HG02885 (cell line): ENCODE data around the gene PCSK1.
"Not testable (repeated sequence)": the region's sequence is repeated elsewhere in the genome, so short reads cannot be mapped to it uniquely, and the experiment has no call there.

Source experiments
- ATAC-seq: cut with Tn5 transposase; IDR thresholded peaks from one replicate; pipeline ENCODE4 v1.9.1; 2021; ENCODE audit warnings: mild to moderate bottlenecking; ENCODE audit not compliant: unreplicated experiment, poor library complexity

The PCSK1 gene

DNA sequence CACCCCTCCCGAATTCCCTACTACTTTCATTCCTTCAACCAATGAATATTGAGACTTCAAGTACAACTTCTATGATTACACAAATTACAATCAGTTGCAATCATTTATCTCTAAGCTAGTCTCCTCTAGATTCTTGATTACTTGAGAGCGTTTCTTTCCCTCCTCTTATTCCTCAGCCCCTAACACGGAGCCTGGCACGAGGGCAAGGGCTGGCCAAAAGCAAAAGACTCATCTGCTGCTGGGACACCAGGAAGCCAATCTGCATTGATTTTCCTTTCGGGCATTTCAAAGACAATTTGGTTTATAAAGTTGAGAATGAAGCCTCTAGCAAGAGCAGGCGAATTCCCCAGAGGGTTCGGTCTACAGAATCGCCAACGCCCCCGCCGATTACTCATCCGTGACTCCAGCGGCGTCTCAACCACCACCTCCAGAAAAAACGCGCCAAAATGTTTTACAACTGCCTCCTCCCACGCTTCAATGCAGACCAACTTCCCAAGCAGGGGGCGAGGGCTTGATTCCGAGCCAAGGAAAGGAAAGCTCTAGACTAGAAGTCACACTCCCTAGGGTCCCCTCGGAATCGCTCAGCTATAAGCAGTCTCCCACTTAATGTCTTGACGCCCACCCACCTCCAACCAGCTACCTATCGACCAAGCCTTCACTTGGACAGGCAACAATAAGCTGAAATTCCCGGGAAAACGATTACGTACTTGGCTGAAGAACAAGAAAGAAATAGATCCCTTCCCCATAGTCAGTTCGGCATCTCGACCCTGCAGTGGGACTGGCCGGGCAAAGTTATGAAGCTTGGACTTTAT is 1.5 kb downstream of the PCSK1 start:
- no peak for ATAC-seq

- no peak for ATAC-seq
Measured at GRCh38 chr5:96427824-96428223, 5.2 kb downstream of the PCSK1 start.

DNA sequence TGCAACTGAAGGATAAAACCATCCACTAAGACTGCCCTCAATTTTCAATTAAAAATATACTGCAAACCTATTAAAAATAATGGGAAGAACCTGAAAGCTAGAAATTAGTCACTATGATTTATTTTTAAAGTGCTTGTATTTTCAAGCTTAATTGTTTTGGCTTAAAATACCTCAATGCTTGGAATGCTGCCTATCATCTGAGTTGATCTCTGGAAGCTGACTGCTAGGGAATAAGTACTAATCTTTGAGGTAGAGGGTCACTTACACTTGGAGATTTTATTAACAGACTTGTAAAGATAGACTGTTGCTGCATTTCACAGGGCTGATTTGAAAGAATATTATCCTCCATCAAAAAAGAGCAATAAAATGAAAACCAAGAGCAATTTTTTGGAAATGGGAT is 6.2 kb downstream of the PCSK1 start:
- no peak for ATAC-seq

- no peak for ATAC-seq
Measured at GRCh38 chr5:96425443-96425842, 7.6 kb downstream of the PCSK1 start.

GRCh38 chr5:96415897-96416296 is 17.2 kb downstream of the PCSK1 start:
- no peak for ATAC-seq

DNA sequence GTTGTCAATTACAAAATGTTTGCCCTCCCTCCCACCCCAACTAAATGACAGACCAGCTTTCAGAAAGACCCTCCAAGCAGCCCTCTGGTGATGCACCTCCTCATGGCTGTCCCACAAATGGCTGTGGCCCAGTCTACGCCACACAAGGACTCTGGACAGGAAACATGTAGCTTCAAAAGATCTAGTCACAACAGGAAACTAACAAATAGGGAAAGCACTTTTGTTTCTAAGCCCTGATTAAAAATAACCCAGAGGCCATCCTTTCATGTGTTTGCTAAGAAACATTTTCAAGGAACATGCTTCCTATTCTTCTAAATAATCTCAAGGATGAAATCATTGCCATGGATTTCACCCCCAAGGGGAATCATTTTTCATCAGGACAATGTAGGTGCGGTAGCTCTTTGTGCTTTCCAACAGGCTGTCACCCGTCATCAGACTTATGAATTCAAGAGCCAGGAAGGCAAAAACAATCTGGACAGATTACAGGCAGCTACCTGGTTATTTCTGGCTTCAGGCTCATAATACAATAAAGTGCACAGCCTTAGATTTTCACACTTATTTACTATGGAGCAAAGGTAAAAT is 20.1 kb downstream of the PCSK1 start:
- no peak for ATAC-seq

GRCh38 chr5:96410013-96410412 is 23.0 kb downstream of the PCSK1 start:
- no peak for ATAC-seq

GRCh38 chr5:96408841-96409538 is 24.1 kb downstream of the PCSK1 start:
- no peak for ATAC-seq

DNA sequence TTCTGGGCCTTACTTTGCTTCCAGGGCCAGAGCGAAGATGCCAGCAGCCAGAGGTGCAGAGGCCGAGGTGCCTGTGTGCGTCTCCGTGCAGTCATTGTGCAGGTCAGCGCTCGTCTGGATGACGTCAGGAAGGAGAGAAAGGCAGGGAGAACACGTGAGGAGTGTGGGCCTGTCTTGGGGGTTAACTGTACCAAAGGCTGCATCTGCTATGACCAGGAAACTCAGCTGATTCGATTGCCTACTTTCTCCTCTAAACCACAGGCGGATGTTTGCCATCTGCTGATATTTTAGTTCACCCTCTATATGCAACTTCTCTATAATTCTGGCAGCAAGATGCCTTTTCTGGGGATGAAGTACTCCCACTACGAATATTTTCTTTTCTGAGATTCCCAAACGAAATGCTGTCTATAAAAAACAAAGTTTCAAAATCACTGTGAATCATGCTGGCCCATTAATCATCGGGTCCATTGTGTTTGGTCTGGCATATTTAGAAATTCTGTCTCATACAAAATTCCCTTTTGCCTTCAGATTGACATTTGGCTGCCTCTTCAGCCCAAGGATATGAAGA is 24.8 kb downstream of the PCSK1 start:
- ATAC-seq: no peak

- ATAC-seq: no peak
Measured at GRCh38 chr5:96407436-96407835, 25.6 kb downstream of the PCSK1 start.

- ATAC-seq: no peak
Measured at GRCh38 chr5:96404191-96404867, 28.7 kb downstream of the PCSK1 start.

DNA sequence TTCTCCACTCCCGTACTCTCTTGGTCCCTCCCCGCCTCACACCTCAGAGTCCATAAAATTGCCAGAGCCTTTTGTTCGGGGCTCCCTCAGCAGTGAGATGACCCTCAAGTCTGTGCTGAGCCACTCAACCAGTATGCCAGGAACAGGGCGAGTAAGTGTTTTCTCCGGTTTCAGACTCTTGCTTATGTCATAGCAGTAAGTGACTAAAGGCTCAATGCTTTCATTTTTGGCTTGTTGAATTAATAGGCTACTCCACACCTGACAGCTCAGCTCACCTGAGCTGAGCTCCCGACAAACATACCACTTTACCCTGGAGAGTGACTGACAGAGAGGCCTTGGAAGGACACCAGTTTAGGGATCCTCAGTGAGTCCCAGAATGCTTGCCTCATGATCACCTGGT is 30.5 kb downstream of the PCSK1 start:
- ATAC-seq: no peak

DNA sequence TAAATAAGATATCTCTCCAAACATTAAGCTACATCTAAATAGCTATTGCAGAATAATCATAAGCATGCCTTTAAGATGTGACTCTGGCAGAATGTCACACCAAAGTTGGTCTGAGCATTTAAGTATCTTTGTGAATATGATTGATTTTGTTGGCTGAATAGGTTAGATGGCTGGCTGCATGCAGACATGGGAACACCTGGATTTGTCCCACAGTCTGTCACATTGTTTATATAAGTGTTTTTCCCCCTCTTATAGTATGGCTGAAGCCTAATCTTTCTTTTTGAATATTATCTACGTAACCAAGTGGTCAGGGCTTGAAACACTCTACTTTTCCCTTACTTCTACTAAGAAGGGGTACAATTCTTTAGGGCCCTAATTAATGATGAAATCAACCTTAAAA is 36.2 kb downstream of the PCSK1 start:
- no peak for ATAC-seq

DNA sequence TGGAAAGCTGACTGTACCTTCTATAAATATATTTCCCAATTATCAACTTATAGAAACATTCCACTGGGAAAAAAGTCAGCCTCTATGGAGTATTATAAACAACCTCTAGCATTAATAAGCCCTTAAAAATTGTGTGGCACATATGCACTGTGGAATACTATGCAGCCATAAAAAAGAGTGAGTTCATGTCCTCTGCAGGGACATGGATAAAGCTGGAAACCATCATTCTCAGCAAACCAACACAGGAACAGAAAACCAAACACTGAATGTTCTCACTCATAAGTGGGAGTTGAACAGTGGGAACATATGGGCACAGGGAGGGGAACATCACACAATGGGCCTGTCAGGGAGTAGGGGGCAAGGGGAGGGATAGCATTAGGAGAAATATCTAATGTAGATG is 37.8 kb downstream of the PCSK1 start:
- ATAC-seq: not testable (repeated sequence)

DNA sequence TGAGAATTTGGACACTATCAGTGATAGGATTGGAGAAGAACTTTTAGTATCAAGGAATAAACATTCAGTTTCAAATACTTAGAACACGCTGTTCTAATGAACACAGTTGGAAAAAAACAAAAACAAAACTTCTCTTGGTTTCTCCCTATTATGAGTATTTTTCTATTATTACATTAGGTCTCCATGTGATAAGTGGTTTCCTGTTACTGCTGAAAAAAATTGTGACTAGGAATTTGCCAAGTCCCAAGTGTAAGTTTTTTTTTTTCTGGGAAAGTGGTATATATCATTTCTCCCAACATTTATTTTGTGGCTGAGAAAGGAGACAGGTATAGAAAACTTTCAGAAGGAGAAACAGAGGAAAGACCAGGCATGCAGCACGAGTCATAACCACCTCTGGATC is 41.1 kb downstream of the PCSK1 start:
- ATAC-seq: no peak

GRCh38 chr5:96388176-96388575 is 44.9 kb downstream of the PCSK1 start:
- no peak for ATAC-seq

GRCh38 chr5:96387616-96388015 is 45.4 kb downstream of the PCSK1 start:
- no peak for ATAC-seq

GRCh38 chr5:96385538-96385937 is 47.5 kb downstream of the PCSK1 start:
- ATAC-seq: no peak

- ATAC-seq: no peak
Measured at GRCh38 chr5:96384353-96384752, 48.7 kb downstream of the PCSK1 start.

GRCh38 chr5:96381526-96381925 is 51.5 kb downstream of the PCSK1 start:
- no peak for ATAC-seq

- no peak for ATAC-seq
Measured at GRCh38 chr5:96379896-96380295, 53.2 kb downstream of the PCSK1 start.
